ENCODE data around the gene FAAH. TPM values are rescaled to one million over a fixed set of nuclear protein-coding genes. Genes with fewer than 3 reads are reported as not detected.

Gene FAAH
- total and polyA plus RNA-seq, 2 of the 13 experiments (the other 11 are each of a cell fraction or from before 2014, with no cell fraction given) = 5.4 to 11.0 TPM

- Histone ChIP-seq H3K9ac (ENCODE audit: insufficient read depth, low read depth, low read length) (no peak overlapping the region), H3K36me3 (replicated peaks in 1 of 2; ENCODE audit: control insufficient read depth in 1 of 2, insufficient read depth in 2 of 2, low read length in 2 of 2) (no peaks in the 10 kb centered on the region), H3K4me3 (replicated peaks in 1 of 3; ENCODE audit: insufficient read depth in 1 of 3, low read depth in 2 of 3, low read length in 3 of 3) (no peak overlapping the region), H3K27ac (ENCODE audit: extremely low read length, insufficient read depth, low read length) (no peak overlapping the region), H3K27me3 (ENCODE audit: control insufficient read depth in 1 of 2, insufficient read depth in 2 of 2, low read length in 2 of 2) (peaks cover 11 to 66% of the 10 kb centered on the region in 2 experiments; a peak in 4 of 5 replicates), H3K79me2 (ENCODE audit: insufficient read depth, low read length) (no peaks in the 10 kb centered on the region), H3K4me1 (ENCODE audit: insufficient read depth, low read length) (no peaks in the 10 kb centered on the region), H3K4me2 (ENCODE audit: low read depth, low read length) (no peak overlapping the region), H2AFZ (ENCODE audit: low read length) (no peak overlapping the region), H4K20me1 (ENCODE audit: insufficient read depth, low read length) (no peaks in the 10 kb centered on the region), H3K9me3 (ENCODE audit: low read length) (no peaks in the 10 kb centered on the region)
- no peak for DNase-seq (ENCODE audit: low spot score)
- TF ChIP-seq SCMH1 (CRISPR knock-in tag; IDR thresholded peaks at IDR 0.05; ENCODE audit: borderline replicate concordance) (no peak), SYNCRIP (IDR thresholded peaks at IDR 0.05; ENCODE audit: insufficient read depth, low read depth, low read length) (no peak), SMAD1 (CRISPR knock-in tag; IDR thresholded peaks at IDR 0.05; ENCODE audit: borderline replicate concordance, low read depth) (no peak), ZNF292 (CRISPR knock-in tag; IDR thresholded peaks at IDR 0.05; ENCODE audit: borderline replicate concordance, low read depth) (no peak), SKI (IDR thresholded peaks at IDR 0.05; ENCODE audit: partially characterized antibody) (no peak), ARID3A (IDR thresholded peaks at IDR 0.05; ENCODE audit: low read depth, low read length) (no peak), ZNF678 (CRISPR knock-in tag; IDR thresholded peaks at IDR 0.05) (no peak), EEA1 (CRISPR knock-in tag; IDR thresholded peaks at IDR 0.05; ENCODE audit: borderline replicate concordance) (no peak), MIXL1 (CRISPR knock-in tag; IDR thresholded peaks at IDR 0.05) (no peak), FOXK2 (IDR thresholded peaks at IDR 0.05) (no peak)
- TF ChIP-seq, protein P1, sequence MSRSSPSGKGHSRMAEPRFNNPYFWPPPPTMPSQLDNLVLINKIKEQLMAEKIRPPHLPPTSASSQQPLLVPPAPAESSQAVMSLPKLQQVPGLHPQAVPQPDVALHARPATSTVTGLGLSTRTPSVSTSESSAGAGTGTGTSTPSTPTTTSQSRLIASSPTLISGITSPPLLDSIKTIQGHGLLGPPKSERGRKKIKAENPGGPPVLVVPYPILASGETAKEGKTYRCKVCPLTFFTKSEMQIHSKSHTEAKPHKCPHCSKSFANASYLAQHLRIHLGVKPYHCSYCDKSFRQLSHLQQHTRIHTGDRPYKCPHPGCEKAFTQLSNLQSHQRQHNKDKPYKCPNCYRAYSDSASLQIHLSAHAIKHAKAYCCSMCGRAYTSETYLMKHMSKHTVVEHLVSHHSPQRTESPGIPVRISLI (CRISPR knock-in tag; IDR thresholded peaks at IDR 0.05; ENCODE audit: borderline replicate concordance) = no peak
- no TSS peak for BruUV-seq (replicated peaks)
- ChIA-PET POLR2A (no interaction called here), CTCF (ENCODE audit: low intra/inter-chr PET ratio, low total read pairs) (no interaction called here)
- intact Hi-C loops (cut with micrococcal nuclease; ENCODE audit: unreplicated experiment) (no loop called here), in situ Hi-C loops (cut with HindIII; ENCODE audit: extremely low pct_ligation_motif_present, low pct_unique_long_range_greater_than_20kb) (no loop called here)
- no peak for FAIRE-seq
- ATAC-seq = no peak
- WGBS (ENCODE audit: low lambda C conversion rate) = 0% methylated on average over 1 of the region's 4 CpGs
These were observed 64.1 kb downstream of the FAAH start for GRCh38 chr1:46458190-46458589.
